DND-41 (cell line): ENCODE data around the gene CDC42EP1.

ENCODE experiments used
- EZH2 ChIP-seq: IDR thresholded peaks from 3 replicates; pipeline ENCODE4 v1.6.1; 2012; ENCODE audit warnings: borderline replicate concordance, low read depth, mild to moderate bottlenecking, moderate library complexity, low read length, inconsistent platforms; ENCODE audit not compliant: severe bottlenecking
- TF ChIP-seq, protein P1 (sequence below): IDR thresholded peaks from 2 replicates; pipeline ENCODE4 v1.5.1; 2012; ENCODE audit warnings: borderline replicate concordance, low read length, moderate library complexity, mild to moderate bottlenecking; ENCODE audit not compliant: poor library complexity, severe bottlenecking; ENCODE audit errors: extremely low read depth

- TF ChIP-seq, protein P1, sequence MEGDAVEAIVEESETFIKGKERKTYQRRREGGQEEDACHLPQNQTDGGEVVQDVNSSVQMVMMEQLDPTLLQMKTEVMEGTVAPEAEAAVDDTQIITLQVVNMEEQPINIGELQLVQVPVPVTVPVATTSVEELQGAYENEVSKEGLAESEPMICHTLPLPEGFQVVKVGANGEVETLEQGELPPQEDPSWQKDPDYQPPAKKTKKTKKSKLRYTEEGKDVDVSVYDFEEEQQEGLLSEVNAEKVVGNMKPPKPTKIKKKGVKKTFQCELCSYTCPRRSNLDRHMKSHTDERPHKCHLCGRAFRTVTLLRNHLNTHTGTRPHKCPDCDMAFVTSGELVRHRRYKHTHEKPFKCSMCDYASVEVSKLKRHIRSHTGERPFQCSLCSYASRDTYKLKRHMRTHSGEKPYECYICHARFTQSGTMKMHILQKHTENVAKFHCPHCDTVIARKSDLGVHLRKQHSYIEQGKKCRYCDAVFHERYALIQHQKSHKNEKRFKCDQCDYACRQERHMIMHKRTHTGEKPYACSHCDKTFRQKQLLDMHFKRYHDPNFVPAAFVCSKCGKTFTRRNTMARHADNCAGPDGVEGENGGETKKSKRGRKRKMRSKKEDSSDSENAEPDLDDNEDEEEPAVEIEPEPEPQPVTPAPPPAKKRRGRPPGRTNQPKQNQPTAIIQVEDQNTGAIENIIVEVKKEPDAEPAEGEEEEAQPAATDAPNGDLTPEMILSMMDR = no peak
- no peak for TF ChIP-seq EZH2
Observed at GRCh38 chr22:37618674-37619073, 58.4 kb downstream of the CDC42EP1 start.
